ENCODE results near the gene DAB2.

DNA sequence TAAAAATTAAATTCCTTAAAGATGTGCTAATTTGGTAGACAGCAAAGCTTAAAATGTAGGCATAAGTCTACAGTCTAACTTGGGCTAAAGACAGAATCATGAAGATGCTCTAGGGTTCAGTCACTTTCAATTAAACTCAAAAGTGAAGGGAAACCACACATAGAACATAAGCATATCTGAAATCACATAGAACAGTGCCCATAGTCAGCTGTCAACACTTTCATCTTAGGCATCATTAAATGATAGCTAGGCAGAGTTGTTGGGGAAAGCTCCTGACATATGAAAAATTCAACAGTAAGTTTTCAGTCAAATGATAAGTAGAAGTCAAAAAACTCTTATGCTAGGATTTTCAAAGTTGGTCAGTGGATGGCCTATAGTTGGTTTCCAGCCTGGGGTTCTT is 11.0 kb downstream of the DAB2 start:
- TF ChIP-seq POLR2AphosphoS5 (IDR thresholded peaks at IDR 0.05; ENCODE audit: low read depth, low read length): no peak
- no peak for TF ChIP-seq POLR2A (IDR thresholded peaks at IDR 0.05; ENCODE audit: low read depth, low read length)
- TF ChIP-seq TAF1 (IDR thresholded peaks at IDR 0.05; ENCODE audit: low read depth, low read length): no peak
- TF ChIP-seq POU2F2 (IDR thresholded peaks at IDR 0.05; ENCODE audit: low read depth, low read length): no peak
- no peak for TF ChIP-seq SPI1 (IDR thresholded peaks at IDR 0.05; ENCODE audit: low read depth, low read length)

All from GM12891 (cell line).